T-helper 1 cell (primary cell): Measurements from ENCODE around the gene SLC45A3.
A peak's percentile ranks its signal among the peaks of the same experiment; 100 is the strongest.
"Not testable (repeated sequence)": the region's sequence is repeated elsewhere in the genome, so short reads cannot be mapped to it uniquely, and the experiment has no call there.

Source experiments
- DNase-seq, 5 donors: peaks; one replicate each; pipeline ENCODE4 v3.0.0-alpha.2; 2012 to 2020
- total RNA-seq, 4 donors: gene quantifications; one replicate each; lab custom pipeline; 2026; lab: John Stamatoyannopoulos, UW

Gene SLC45A3, protein sequence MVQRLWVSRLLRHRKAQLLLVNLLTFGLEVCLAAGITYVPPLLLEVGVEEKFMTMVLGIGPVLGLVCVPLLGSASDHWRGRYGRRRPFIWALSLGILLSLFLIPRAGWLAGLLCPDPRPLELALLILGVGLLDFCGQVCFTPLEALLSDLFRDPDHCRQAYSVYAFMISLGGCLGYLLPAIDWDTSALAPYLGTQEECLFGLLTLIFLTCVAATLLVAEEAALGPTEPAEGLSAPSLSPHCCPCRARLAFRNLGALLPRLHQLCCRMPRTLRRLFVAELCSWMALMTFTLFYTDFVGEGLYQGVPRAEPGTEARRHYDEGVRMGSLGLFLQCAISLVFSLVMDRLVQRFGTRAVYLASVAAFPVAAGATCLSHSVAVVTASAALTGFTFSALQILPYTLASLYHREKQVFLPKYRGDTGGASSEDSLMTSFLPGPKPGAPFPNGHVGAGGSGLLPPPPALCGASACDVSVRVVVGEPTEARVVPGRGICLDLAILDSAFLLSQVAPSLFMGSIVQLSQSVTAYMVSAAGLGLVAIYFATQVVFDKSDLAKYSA
- total RNA-seq: 0 to 0.12 (median 0) reads per million in 4 donors

- DNase-seq: peak in 1 of 5 donors; percentile 10
Observed at GRCh38 chr1:205680073-205680851, at the start of gene SLC45A3. TSS of gene SLC45A3 (minus strand) at chr1:205680509. CDS start at chr1:205664656, 15,853 bp downstream.

DNA sequence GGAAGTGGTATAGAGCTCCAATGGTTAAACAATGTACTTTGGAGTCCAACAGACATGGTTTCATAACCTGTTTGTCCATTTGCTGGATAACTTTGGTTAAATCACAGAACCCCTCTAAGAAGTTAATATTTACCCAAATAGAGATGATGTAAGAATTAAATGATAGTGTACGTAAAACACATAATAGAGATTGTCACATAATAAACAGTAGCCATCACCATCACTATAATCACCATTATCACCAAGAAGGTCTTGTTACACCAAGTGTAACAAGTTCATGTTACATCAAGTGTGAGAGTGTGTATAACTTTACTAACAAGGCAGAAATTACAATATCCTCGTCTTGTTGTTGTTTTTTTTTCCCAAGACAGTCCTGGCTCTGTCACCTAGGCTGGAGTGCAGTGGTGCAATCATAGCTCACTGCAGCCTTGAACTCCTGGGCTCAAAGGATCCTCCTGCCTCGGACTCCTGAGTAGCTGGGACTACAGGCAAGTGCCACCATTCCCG is 46.4 kb upstream of the SLC45A3 start:
- DNase-seq: no peak

- no peak for DNase-seq
Observed at GRCh38 chr1:205725514-205725913, 45.2 kb upstream of the SLC45A3 start.

DNA sequence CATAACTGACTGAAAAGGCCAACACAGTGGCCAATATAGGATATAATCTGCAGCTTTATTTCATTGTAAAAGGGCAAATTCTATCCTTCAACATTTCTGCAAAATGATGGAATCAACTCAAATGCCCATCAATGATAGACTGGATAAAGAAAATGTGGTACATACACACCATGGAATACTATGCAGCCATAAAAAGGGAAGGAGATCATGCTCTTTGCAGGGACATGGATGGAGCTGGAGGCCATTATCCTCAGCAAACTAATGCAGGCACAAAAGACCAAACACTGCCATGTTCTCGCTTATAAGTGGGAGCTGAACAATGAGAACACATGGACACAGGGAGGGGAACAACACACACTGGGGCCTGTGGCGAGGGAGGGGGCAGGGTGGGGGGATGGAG is 40.4 kb upstream of the SLC45A3 start:
- not testable (repeated sequence) for DNase-seq

GRCh38 chr1:205719762-205720161 is 39.5 kb upstream of the SLC45A3 start:
- peak in 1 of 5 donors; percentile 18 for DNase-seq

- no peak for DNase-seq
Observed at GRCh38 chr1:205719015-205719414, 38.7 kb upstream of the SLC45A3 start.

GRCh38 chr1:205716371-205717132 is 36.2 kb upstream of the SLC45A3 start:
- no peak for DNase-seq

DNA sequence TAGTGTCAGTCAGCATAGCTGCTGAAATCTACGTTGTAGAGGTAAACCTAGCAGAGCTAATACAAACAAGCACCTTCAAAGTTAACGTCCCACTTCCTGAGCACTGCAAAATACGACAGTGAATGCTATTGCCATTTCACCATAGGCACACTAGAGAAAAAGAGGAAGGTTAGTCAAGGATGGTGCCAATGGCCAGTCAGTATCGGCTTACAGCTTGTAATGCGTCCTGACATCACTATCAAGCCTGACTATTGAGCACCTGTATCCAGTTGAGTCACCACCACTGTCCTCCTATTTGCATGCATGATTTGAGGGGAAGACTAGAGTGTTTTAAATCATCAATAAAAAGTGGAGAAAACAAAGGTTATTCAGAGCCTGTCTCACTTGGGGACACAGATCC is 35.3 kb upstream of the SLC45A3 start:
- DNase-seq: no peak

DNA sequence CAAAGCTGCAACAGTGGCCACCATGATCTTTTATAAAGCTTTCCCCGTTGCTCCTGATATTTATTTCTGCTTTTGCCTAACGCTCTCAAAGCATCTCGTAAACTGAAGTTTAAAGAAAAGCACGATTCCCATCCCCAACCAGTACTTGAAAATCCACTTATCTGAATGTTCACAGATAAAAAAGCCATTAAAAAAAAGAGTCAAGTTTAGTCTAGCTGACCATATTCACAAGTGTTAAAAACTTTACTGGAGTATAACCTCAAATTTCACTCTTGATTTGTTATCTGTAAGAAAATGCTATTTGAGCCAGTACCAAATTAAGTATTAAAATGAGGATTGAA is 34.6 kb upstream of the SLC45A3 start:
- DNase-seq: no peak

GRCh38 chr1:205714190-205714905 is 34.0 kb upstream of the SLC45A3 start:
- no peak for DNase-seq

GRCh38 chr1:205711105-205712048 is 31.1 kb upstream of the SLC45A3 start:
- peak in 4 of 5 donors; percentile 38 to 68 (median 55) for DNase-seq

GRCh38 chr1:205710201-205711062 is 30.1 kb upstream of the SLC45A3 start:
- no peak for DNase-seq

- no peak for DNase-seq
Observed at GRCh38 chr1:205709640-205710039, 29.3 kb upstream of the SLC45A3 start.

DNA sequence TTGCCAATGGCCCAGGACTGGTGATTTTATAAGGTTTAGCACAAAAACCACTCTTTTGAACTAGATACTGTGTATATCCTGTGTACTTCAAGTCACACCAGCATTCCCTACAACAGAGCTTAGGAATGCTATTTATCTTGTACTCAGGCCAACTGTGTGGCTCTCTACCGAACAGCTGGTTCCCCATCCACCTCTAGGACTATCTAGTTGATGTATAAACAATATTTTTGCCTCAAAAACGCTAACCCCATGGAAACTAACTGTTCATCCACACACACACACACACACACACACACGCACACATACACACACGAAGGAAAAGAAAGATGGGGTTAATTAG is 28.7 kb upstream of the SLC45A3 start:
- no peak for DNase-seq

GRCh38 chr1:205706601-205707502 is 26.5 kb upstream of the SLC45A3 start:
- DNase-seq: no peak

GRCh38 chr1:205704903-205705302 is 24.6 kb upstream of the SLC45A3 start:
- no peak for DNase-seq

DNA sequence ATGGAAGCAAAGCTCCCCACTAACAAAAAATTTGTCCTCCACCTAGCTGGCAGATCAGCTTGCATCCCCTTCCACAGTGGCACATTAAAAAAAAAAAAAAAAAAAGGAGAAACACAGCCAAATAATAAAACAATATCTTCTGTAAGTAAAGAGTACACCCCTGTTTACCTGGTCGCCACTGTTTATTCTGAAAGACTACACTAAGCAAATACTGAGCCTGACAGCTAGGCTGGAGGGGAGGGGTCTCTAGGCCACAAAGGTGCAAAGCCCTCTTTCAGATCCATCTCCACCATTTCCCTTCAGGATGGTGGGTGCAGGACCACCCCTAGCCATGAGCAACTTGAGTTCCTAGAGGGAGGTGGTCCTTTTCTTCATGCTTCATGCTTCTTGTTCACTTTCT is 22.8 kb upstream of the SLC45A3 start:
- DNase-seq: no peak

DNA sequence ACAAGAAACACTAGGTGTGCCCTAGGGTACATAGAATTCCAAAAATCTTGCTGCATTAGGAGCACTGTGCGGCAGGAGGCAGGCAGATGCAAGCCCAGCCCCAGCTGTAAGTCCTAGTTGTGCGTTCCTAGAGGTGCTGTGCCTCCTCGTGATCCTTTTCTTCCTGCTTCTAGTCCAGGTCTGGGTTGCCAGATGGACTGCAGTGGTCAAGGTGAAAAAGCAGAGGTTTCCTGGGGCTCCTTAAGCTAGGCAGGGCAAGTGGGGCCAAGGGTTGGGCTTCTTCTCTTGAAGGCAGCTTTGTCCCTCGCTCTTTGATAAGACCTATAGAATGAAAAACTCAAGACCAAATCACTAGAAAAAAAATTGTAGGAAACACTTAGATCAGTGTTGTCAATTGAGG is 21.6 kb upstream of the SLC45A3 start:
- no peak for DNase-seq

DNA sequence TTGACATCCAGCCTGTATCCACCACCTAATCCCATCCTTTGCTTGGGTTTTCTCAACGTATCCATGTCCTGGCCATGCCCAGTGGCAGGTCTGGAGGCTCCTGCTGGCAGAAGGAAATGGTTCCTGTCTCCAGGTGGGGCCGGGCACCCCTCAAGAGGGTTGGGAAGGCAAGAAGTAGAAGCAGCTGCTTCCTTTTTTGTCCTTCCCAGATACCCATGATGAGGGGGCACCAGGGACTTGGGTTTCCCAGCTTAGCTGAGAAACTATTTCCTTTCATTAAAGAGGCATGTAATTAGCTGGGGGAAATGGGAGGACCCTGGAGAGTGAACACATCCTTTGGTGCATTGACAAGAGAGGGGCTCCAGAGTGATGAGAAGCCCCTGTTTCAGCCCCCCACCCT is 21.1 kb upstream of the SLC45A3 start:
- no peak for DNase-seq
